GM23338 (cell line): ENCODE data around the gene OSBPL10. TPM values are rescaled to one million over a fixed set of nuclear protein-coding genes. Genes with fewer than 3 reads are reported as not detected.

Experiments used
- ATAC-seq: fragments of 200-7000 bp; cut with Tn5 transposase; 3 replicates; pipeline ENCODE4 v1.9.1; 2020
- DNase-seq: peaks from one replicate; pipeline ENCODE4 v3.0.0-alpha.2; 2015; ENCODE audit warnings: low spot score
- H2AFZ ChIP-seq: fragments of 200-600 bp; sonication (generic); 2 replicates; pipeline ENCODE4 v1.8.0; 2016; ENCODE audit warnings: antibody characterized with exemption, mild to moderate bottlenecking, moderate library complexity
- H3F3A ChIP-seq: fragments of 200-600 bp; sonication (generic); replicated peaks from 2 replicates; pipeline ENCODE4 v1.8.0; 2017; ENCODE audit warnings: antibody characterized with exemption, mixed run types, low read depth
- H3K27ac ChIP-seq: fragments of 200-600 bp; sonication (generic); 2 replicates; pipeline ENCODE4 v1.6.1; 2016; ENCODE audit warnings: low read depth
- H3K27me3 ChIP-seq: fragments of 200-600 bp; sonication (generic); 2 replicates; pipeline ENCODE4 v1.8.0; 2016; ENCODE audit warnings: mild to moderate bottlenecking, mixed run types, moderate library complexity; ENCODE audit not compliant: insufficient read depth
- H3K36me3 ChIP-seq: fragments of 200-600 bp; sonication (generic); 2 replicates; pipeline ENCODE4 v1.8.0; 2016; ENCODE audit warnings: mild to moderate bottlenecking; ENCODE audit not compliant: insufficient read depth
- H3K4me1 ChIP-seq: fragments of 200-600 bp; sonication (generic); 2 replicates; pipeline ENCODE4 v1.8.0; 2016; ENCODE audit warnings: mild to moderate bottlenecking, moderate library complexity; ENCODE audit not compliant: insufficient read depth
- H3K4me2 ChIP-seq: fragments of 200-600 bp; sonication (generic); 2 replicates; pipeline ENCODE4 v1.7.1; 2017; ENCODE audit warnings: mixed run types
- H3K4me3 ChIP-seq: fragments of 200-600 bp; sonication (generic); 2 replicates; pipeline ENCODE4 v1.6.1; 2016; ENCODE audit warnings: mixed run types
- H3K79me2 ChIP-seq: fragments of 200-600 bp; sonication (generic); replicated peaks from 2 replicates; pipeline ENCODE4 v1.8.0; 2017; ENCODE audit warnings: mild to moderate bottlenecking; ENCODE audit not compliant: insufficient read depth
- H3K9me2 ChIP-seq: fragments of 200-600 bp; sonication (generic); 2 replicates; pipeline ENCODE4 v1.8.0; 2017; ENCODE audit not compliant: insufficient read depth
- H4K20me1 ChIP-seq: fragments of 200-600 bp; sonication (generic); replicated peaks from 2 replicates; pipeline ENCODE4 v1.8.0; 2017; ENCODE audit warnings: mild to moderate bottlenecking; ENCODE audit not compliant: insufficient read depth
- H3K27ac Mint-ChIP-seq: 2 replicates; pipeline ENCODE4 v1.8.0; 2020; ENCODE audit warnings: inconsistent platforms, mild to moderate bottlenecking, moderate library complexity, mixed read lengths
- H3K27me3 Mint-ChIP-seq: 3 replicates; pipeline ENCODE4 v1.8.0; 2022; ENCODE audit warnings: low read depth, mild to moderate bottlenecking, moderate library complexity, mixed read lengths, inconsistent platforms; ENCODE audit not compliant: insufficient read depth, poor library complexity
- H3K36me3 Mint-ChIP-seq: 3 replicates; pipeline ENCODE4 v1.8.0; 2021; ENCODE audit warnings: low read depth, mild to moderate bottlenecking, inconsistent platforms, moderate library complexity, mixed read lengths
- H3K4me1 Mint-ChIP-seq: 3 replicates; pipeline ENCODE4 v1.8.0; 2020; ENCODE audit warnings: mild to moderate bottlenecking, inconsistent platforms, mixed read lengths
- H3K4me3 Mint-ChIP-seq: 3 replicates; pipeline ENCODE4 v1.8.0; 2021; ENCODE audit warnings: moderate library complexity, mild to moderate bottlenecking, inconsistent platforms, mixed read lengths
- H3K9me3 Mint-ChIP-seq: 3 replicates; pipeline ENCODE4 v1.8.0; 2020; ENCODE audit warnings: moderate library complexity, mild to moderate bottlenecking, inconsistent platforms, mixed read lengths
- CREB1 ChIP-seq: fragments of 250-450 bp; sonication (Bioruptor Pico); IDR thresholded peaks from 2 replicates; pipeline ENCODE4 v1.5.0; 2020; ENCODE audit warnings: low read depth, mild to moderate bottlenecking, moderate library complexity
- ETS1 ChIP-seq: IDR thresholded peaks from 2 replicates; pipeline ENCODE4 v1.6.1; 2016; ENCODE audit warnings: antibody characterized with exemption
- EZH2 ChIP-seq: fragments of 200-600 bp; sonication (generic); IDR thresholded peaks from one replicate; pipeline ENCODE4 v1.8.0; 2017; ENCODE audit warnings: antibody characterized with exemption, mild to moderate bottlenecking, low read depth; ENCODE audit not compliant: unreplicated experiment
- EZH2phosphoT487 ChIP-seq: fragments of 200-600 bp; sonication (generic); IDR thresholded peaks from one replicate; pipeline ENCODE4 v1.8.1; 2018; ENCODE audit warnings: antibody characterized with exemption; ENCODE audit not compliant: unreplicated experiment
- JUNB ChIP-seq: IDR thresholded peaks from one replicate; pipeline ENCODE4 v1.6.1; 2016; ENCODE audit warnings: antibody characterized with exemption; ENCODE audit not compliant: unreplicated experiment
- NANOG ChIP-seq: IDR thresholded peaks from 2 replicates; pipeline ENCODE4 v1.6.1; 2016; ENCODE audit warnings: antibody characterized with exemption, borderline replicate concordance
- POLR2AphosphoS5 ChIP-seq: IDR thresholded peaks from 2 replicates; pipeline ENCODE4 v1.6.1; 2016; ENCODE audit warnings: antibody characterized with exemption, low read depth
- STAT1 ChIP-seq: IDR thresholded peaks from one replicate; pipeline ENCODE4 v1.6.1; 2016; ENCODE audit warnings: antibody characterized with exemption; ENCODE audit not compliant: unreplicated experiment
- ZNF114 ChIP-seq: fragments of 250-450 bp; sonication (Bioruptor Pico); IDR thresholded peaks from 2 replicates; pipeline ENCODE4 v1.5.0; 2020; ENCODE audit warnings: mild to moderate bottlenecking, moderate library complexity
- ZNF331 ChIP-seq: fragments of 250-450 bp; sonication (Bioruptor Pico); IDR thresholded peaks from 2 replicates; pipeline ENCODE4 v1.5.0; 2020; ENCODE audit warnings: low read depth, mild to moderate bottlenecking, moderate library complexity
- ZNF462 ChIP-seq: fragments of 250-450 bp; sonication (Bioruptor Pico); IDR thresholded peaks from 2 replicates; pipeline ENCODE4 v1.5.0; 2020; ENCODE audit warnings: mild to moderate bottlenecking, moderate library complexity
- polyA plus RNA-seq: library from polyadenylated mRNA; unstranded; fragments of >200 nt; fragmentation: Nextera tagmentation; extraction: Ambion mirVana; gene quantifications from 2 replicates; pipeline ENCODE4 v1.2.1, GENCODE V29; 2016
- total RNA-seq: library from RNA; depleted of rRNA; stranded (reverse); fragments of >200 nt; shearing (Covaris generic); gene quantifications from 2 replicates; pipeline ENCODE4 v1.2.3, GENCODE V29; 2014
- TF ChIP-seq, protein P1 (sequence below): IDR thresholded peaks from one replicate; pipeline ENCODE4 v1.6.1; 2018; ENCODE audit warnings: antibody characterized with exemption; ENCODE audit not compliant: unreplicated experiment
- TF ChIP-seq, protein P2 (sequence below), 2 experiments: fragments of 200-600 bp in 1 of 2; sonication (generic) in 1 of 2; conservative IDR thresholded peaks; 2 replicates each; pipeline versions ENCODE4 v1.5.1 to v1.6.1; 2016 to 2017; ENCODE audit warnings: antibody characterized with exemption in 2 of 2, low read depth in 2 of 2, mild to moderate bottlenecking in 2 of 2, moderate library complexity in 1 of 2

The OSBPL10 gene
- total and polyA plus RNA-seq, 2 experiments from 2014 or later, result 23.8 to 149 TPM

DNA sequence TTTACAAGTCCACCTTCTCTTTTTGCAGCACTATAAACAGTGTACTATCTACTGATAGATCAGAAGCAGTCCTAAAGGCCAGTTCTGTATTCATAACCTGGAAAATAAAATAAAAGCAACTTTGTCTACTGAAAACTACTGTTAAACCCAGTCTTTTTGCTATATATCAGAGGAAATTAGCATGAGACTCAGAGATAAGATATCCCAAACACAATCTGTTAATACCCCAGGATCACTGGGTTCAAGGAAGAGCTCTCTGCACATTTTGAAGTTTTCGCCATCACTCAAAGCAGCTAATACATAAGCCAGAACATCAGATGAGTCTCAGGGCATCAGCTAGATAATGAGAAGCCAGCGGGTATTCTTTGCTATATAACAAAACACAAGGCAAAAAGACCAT lies 21.8 kb downstream of the OSBPL10 start:
- H3K4me1 ChIP-seq, result peaks cover 59% of the 10 kb centered on the region
- H3K27me3 ChIP-seq, result no peaks in the 10 kb centered on the region
- 0 out of 2 replicates have a peak, but pooled peaks cover 7% of the 10 kb centered on the region for H3K36me3 ChIP-seq
- H3K4me2 ChIP-seq, result peak overlapping the region; percentile 84
- Mint-ChIP-seq H3K27ac (peak overlapping the region; percentile 94), H3K4me1 (peaks cover 61% of the 10 kb centered on the region), H3K4me3 (peak overlapping the region; percentile 72), H3K27me3 (peaks cover 10% of the 10 kb centered on the region), H3K9me3 (peaks cover 25% of the 10 kb centered on the region), H3K36me3 (peaks cover 43% of the 10 kb centered on the region)
- H3K9me2 ChIP-seq, result no peaks in the 10 kb centered on the region; the same call in 1 of the 2 replicates
- peaks cover 7% of the 10 kb centered on the region; the same call in 1 of the 2 replicates for H3F3A ChIP-seq
- H3K79me2 ChIP-seq, result peaks cover 84% of the 10 kb centered on the region
- TF ChIP-seq EZH2 (no peak), ZNF462 (no peak), POLR2AphosphoS5 (no peak), NANOG (no peak), ZNF331 (no peak), ETS1 (no peak), STAT1 (no peak), EZH2phosphoT487 (no peak), ZNF114 (CRISPR knock-in tag) (no peak), JUNB (no peak), CREB1 (CRISPR knock-in tag) (no peak)
- TF ChIP-seq, protein P1, sequence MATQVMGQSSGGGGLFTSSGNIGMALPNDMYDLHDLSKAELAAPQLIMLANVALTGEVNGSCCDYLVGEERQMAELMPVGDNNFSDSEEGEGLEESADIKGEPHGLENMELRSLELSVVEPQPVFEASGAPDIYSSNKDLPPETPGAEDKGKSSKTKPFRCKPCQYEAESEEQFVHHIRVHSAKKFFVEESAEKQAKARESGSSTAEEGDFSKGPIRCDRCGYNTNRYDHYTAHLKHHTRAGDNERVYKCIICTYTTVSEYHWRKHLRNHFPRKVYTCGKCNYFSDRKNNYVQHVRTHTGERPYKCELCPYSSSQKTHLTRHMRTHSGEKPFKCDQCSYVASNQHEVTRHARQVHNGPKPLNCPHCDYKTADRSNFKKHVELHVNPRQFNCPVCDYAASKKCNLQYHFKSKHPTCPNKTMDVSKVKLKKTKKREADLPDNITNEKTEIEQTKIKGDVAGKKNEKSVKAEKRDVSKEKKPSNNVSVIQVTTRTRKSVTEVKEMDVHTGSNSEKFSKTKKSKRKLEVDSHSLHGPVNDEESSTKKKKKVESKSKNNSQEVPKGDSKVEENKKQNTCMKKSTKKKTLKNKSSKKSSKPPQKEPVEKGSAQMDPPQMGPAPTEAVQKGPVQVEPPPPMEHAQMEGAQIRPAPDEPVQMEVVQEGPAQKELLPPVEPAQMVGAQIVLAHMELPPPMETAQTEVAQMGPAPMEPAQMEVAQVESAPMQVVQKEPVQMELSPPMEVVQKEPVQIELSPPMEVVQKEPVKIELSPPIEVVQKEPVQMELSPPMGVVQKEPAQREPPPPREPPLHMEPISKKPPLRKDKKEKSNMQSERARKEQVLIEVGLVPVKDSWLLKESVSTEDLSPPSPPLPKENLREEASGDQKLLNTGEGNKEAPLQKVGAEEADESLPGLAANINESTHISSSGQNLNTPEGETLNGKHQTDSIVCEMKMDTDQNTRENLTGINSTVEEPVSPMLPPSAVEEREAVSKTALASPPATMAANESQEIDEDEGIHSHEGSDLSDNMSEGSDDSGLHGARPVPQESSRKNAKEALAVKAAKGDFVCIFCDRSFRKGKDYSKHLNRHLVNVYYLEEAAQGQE, result no peak
- TF ChIP-seq, protein P2, sequence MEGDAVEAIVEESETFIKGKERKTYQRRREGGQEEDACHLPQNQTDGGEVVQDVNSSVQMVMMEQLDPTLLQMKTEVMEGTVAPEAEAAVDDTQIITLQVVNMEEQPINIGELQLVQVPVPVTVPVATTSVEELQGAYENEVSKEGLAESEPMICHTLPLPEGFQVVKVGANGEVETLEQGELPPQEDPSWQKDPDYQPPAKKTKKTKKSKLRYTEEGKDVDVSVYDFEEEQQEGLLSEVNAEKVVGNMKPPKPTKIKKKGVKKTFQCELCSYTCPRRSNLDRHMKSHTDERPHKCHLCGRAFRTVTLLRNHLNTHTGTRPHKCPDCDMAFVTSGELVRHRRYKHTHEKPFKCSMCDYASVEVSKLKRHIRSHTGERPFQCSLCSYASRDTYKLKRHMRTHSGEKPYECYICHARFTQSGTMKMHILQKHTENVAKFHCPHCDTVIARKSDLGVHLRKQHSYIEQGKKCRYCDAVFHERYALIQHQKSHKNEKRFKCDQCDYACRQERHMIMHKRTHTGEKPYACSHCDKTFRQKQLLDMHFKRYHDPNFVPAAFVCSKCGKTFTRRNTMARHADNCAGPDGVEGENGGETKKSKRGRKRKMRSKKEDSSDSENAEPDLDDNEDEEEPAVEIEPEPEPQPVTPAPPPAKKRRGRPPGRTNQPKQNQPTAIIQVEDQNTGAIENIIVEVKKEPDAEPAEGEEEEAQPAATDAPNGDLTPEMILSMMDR (conservative IDR thresholded peaks at IDR 0.05; ENCODE audit: low read depth in 2 of 2), result no peak
- no peaks in the 10 kb centered on the region for H4K20me1 ChIP-seq
- DNase-seq (no peak), ATAC-seq (no peak)
- peak overlapping the region; percentile 97 for H3K27ac ChIP-seq
- H2AFZ ChIP-seq, result no peak overlapping the region
- H3K4me3 ChIP-seq, result peak overlapping the region; percentile 50
